Measurements from ENCODE around the gene COX10. TPM values are rescaled to one million over a fixed set of nuclear protein-coding genes. Genes with fewer than 3 reads are reported as not detected.

COX10 gene
- total and polyA plus RNA-seq, 2 experiments from 2014 or later: 13.9 to 18.5 TPM

DNA sequence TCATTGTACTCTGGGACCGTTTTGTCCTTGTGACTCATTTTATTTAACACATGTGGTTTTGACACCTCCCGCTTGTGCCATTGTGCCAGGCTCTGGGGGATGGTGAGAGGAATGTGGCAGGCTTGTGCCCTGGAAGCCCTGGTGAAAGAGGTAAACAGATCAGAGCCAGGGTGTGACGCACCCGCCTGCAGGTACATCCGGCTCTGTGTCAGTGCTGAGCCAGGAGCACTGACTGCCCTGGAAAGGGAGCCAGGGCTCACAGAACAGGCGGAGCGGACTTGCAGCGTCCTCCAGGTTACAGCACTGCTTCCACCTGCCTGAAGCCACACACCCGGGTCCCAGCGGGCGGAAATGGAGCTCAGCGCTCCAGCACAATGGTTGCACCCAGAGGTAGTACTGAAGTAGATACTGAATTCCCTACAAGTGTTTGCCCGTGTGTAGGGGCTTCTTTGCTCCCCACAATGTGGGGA, 136.7 kb downstream of the COX10 start:
- Histone ChIP-seq H4K20me1 (ENCODE audit: insufficient read depth) (no peaks in the 10 kb centered on the region), H3K4me1 (ENCODE audit: insufficient read depth) (peaks cover 6% of the 10 kb centered on the region; the same call in 1 of the 2 replicates), H3K79me2 (ENCODE audit: insufficient read depth) (no peaks in the 10 kb centered on the region), H3K27me3 (replicated peaks; ENCODE audit: insufficient read depth) (no peaks in the 10 kb centered on the region), H3K9me2 (ENCODE audit: insufficient read depth) (no peaks in the 10 kb centered on the region), H3K9ac (no peak overlapping the region), H3K36me3 (ENCODE audit: low read depth) (no peaks in the 10 kb centered on the region; the same call in 1 of the 2 replicates), H3K4me2 (ENCODE audit: unreplicated experiment) (no peak overlapping the region), H2AFZ (no peak overlapping the region), H3F3A (ENCODE audit: insufficient read depth) (no peaks in the 10 kb centered on the region), H3K9me3 (ENCODE audit: low read depth) (no peaks in the 10 kb centered on the region), H3K4me3 (no peak overlapping the region), H3K27ac (no peak overlapping the region)
- WGBS, 2 experiments (ENCODE audit: low coverage in 1 of 2, low lambda C conversion rate in 2 of 2, missing lambda C conversion rate in 2 of 2): 82 to 83% methylated on average over 13 of the region's 13 CpGs
- no peak for TF ChIP-seq EZH2phosphoT487 (IDR thresholded peaks at IDR 0.05; ENCODE audit: insufficient read depth, low read depth)
- TF ChIP-seq EZH2 (IDR thresholded peaks at IDR 0.05; ENCODE audit: insufficient read depth, poor library complexity, severe bottlenecking): no peak
- no peak for DNase-seq
- in situ Hi-C loops (cut with MboI): no loop called here

DNA sequence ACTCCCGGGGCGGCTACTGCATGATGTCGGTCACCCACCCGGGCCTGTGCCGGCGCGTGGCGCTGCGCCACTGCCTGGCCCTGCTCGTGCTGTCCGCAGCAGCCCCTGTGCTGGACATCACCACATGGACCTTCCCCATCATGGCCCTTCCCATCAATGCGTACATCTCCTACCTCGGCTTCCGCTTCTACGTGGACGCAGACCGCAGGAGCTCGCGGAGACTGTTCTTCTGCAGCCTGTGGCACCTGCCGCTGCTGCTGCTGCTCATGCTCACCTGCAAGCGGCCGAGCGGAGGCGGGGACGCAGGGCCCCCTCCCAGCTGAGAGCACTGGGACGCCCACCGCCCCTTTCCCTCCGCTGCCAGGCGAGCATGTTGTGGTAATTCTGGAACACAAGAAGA, 137.6 kb downstream of the COX10 start:
- 97 to 100% methylated on average over 28 to 29 of the region's 29 CpGs for WGBS, 2 experiments (ENCODE audit: low coverage in 1 of 2, low lambda C conversion rate in 2 of 2, missing lambda C conversion rate in 2 of 2)
- DNase-seq: no peak
- Histone ChIP-seq H3K36me3 (ENCODE audit: low read depth) (no peaks in the 10 kb centered on the region; the same call in 1 of the 2 replicates), H3K4me3 (no peak overlapping the region), H3K4me1 (ENCODE audit: insufficient read depth) (no peaks in the 10 kb centered on the region), H3K4me2 (ENCODE audit: unreplicated experiment) (no peak overlapping the region), H3K27me3 (replicated peaks; ENCODE audit: insufficient read depth) (no peaks in the 10 kb centered on the region), H3K27ac (no peak overlapping the region), H3K9me2 (ENCODE audit: insufficient read depth) (no peaks in the 10 kb centered on the region), H3K9me3 (ENCODE audit: low read depth) (no peaks in the 10 kb centered on the region), H3K79me2 (ENCODE audit: insufficient read depth) (no peaks in the 10 kb centered on the region), H3F3A (ENCODE audit: insufficient read depth) (no peaks in the 10 kb centered on the region), H2AFZ (no peak overlapping the region), H3K9ac (no peak overlapping the region), H4K20me1 (ENCODE audit: insufficient read depth) (no peaks in the 10 kb centered on the region)
- no peak for TF ChIP-seq EZH2 (IDR thresholded peaks at IDR 0.05; ENCODE audit: insufficient read depth, poor library complexity, severe bottlenecking)
- TF ChIP-seq EZH2phosphoT487 (IDR thresholded peaks at IDR 0.05; ENCODE audit: insufficient read depth, low read depth): no peak
- in situ Hi-C loops (cut with MboI): no loop called here

DNA sequence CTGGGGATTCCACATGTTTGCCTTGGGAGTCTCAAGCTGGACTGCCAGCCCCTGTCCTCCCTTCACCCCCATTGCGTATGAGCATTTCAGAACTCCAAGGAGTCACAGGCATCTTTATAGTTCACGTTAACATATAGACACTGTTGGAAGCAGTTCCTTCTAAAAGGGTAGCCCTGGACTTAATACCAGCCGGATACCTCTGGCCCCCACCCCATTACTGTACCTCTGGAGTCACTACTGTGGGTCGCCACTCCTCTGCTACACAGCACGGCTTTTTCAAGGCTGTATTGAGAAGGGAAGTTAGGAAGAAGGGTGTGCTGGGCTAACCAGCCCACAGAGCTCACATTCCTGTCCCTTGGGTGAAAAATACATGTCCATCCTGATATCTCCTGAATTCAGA, 138.5 kb downstream of the COX10 start:
- H3K9me3 ChIP-seq (ENCODE audit: low read depth): no peaks in the 10 kb centered on the region
- H3K4me3 ChIP-seq: no peak overlapping the region
- H3K9me2 ChIP-seq (ENCODE audit: insufficient read depth): no peaks in the 10 kb centered on the region
- no peaks in the 10 kb centered on the region for H3K27me3 ChIP-seq (replicated peaks; ENCODE audit: insufficient read depth)
- H3K27ac ChIP-seq: no peak overlapping the region
- WGBS, 2 experiments (ENCODE audit: low coverage in 1 of 2, low lambda C conversion rate in 2 of 2, missing lambda C conversion rate in 2 of 2): 94 to 97% methylated on average over 5 of the region's 5 CpGs
- H3K79me2 ChIP-seq (ENCODE audit: insufficient read depth): no peaks in the 10 kb centered on the region
- H3K4me1 ChIP-seq (ENCODE audit: insufficient read depth): no peaks in the 10 kb centered on the region
- H3K36me3 ChIP-seq (ENCODE audit: low read depth): no peaks in the 10 kb centered on the region; the same call in 1 of the 2 replicates
- no peak overlapping the region for H3K9ac ChIP-seq
- DNase-seq: no peak
- TF ChIP-seq EZH2 (IDR thresholded peaks at IDR 0.05; ENCODE audit: insufficient read depth, poor library complexity, severe bottlenecking) (no peak), EZH2phosphoT487 (IDR thresholded peaks at IDR 0.05; ENCODE audit: insufficient read depth, low read depth) (no peak)
- in situ Hi-C loops (cut with MboI): no loop called here
- no peak overlapping the region for H3K4me2 ChIP-seq (ENCODE audit: unreplicated experiment)
- H4K20me1 ChIP-seq (ENCODE audit: insufficient read depth): no peaks in the 10 kb centered on the region
- no peak overlapping the region for H2AFZ ChIP-seq
- no peaks in the 10 kb centered on the region for H3F3A ChIP-seq (ENCODE audit: insufficient read depth)

DNA sequence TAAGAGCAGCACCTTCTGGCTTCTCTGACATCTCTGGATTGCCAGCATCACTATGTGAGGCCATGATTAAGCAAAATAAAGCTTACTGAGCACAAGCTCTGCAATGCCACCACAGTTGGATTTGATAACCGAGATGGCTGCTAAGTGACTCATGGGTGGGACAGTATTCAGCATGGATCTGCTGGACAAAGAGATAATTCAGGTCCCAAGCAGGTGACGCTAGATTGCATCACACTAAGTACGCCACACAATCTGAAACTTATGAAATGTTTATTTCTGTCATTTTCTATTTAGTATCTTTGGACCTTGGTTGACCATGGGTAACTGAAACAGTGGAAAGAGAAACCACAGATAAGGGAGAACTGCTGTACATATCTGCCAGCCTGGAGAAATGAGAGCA, 139.9 kb downstream of the COX10 start:
- Histone ChIP-seq H3F3A (ENCODE audit: insufficient read depth) (peaks cover 6% of the 10 kb centered on the region; the same call in 1 of the 2 replicates), H2AFZ (no peak overlapping the region), H3K4me1 (ENCODE audit: insufficient read depth) (peaks cover 9% of the 10 kb centered on the region), H3K9me2 (ENCODE audit: insufficient read depth) (no peaks in the 10 kb centered on the region), H3K4me3 (no peak overlapping the region), H3K27me3 (replicated peaks; ENCODE audit: insufficient read depth) (no peaks in the 10 kb centered on the region), H4K20me1 (ENCODE audit: insufficient read depth) (no peaks in the 10 kb centered on the region), H3K27ac (no peak overlapping the region), H3K79me2 (ENCODE audit: insufficient read depth) (no peaks in the 10 kb centered on the region), H3K9me3 (ENCODE audit: low read depth) (no peaks in the 10 kb centered on the region), H3K9ac (no peak overlapping the region), H3K4me2 (ENCODE audit: unreplicated experiment) (no peak overlapping the region), H3K36me3 (ENCODE audit: low read depth) (no peaks in the 10 kb centered on the region; the same call in 1 of the 2 replicates)
- no peak for DNase-seq
- TF ChIP-seq EZH2phosphoT487 (IDR thresholded peaks at IDR 0.05; ENCODE audit: insufficient read depth, low read depth) (no peak), EZH2 (IDR thresholded peaks at IDR 0.05; ENCODE audit: insufficient read depth, poor library complexity, severe bottlenecking) (no peak)
- 93 to 95% methylated on average over 3 of the region's 3 CpGs for WGBS, 2 experiments (ENCODE audit: low coverage in 1 of 2, low lambda C conversion rate in 2 of 2, missing lambda C conversion rate in 2 of 2)
- in situ Hi-C loops (cut with MboI): no loop called here

DNA sequence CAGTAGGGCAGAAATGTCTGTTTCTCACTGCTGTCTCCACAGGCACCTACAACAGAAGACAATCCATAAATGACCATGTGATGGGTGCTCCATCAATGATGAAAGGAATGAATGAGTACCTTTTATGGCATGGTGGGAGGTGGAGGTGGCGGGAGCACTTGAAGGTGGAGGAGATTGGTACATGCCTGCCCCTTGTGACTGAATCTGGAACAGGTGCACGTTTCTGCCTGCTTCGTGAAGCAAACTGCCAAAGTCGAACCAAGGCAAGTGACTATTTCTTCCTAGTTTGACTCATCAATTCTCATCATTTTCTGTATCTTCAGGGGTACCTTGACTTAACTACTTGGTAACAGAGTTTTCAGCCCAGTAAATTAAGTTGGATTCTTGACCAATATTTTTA, 141.9 kb downstream of the COX10 start:
- in situ Hi-C loops (cut with MboI): no loop called here
- Histone ChIP-seq H3K4me3 (no peak overlapping the region), H3K9me3 (ENCODE audit: low read depth) (no peaks in the 10 kb centered on the region), H3K4me2 (ENCODE audit: unreplicated experiment) (no peak overlapping the region), H3K9ac (no peak overlapping the region), H3K36me3 (ENCODE audit: low read depth) (no peaks in the 10 kb centered on the region; the same call in 1 of the 2 replicates), H3K27me3 (replicated peaks; ENCODE audit: insufficient read depth) (no peaks in the 10 kb centered on the region), H3K79me2 (ENCODE audit: insufficient read depth) (no peaks in the 10 kb centered on the region), H2AFZ (no peak overlapping the region), H3K9me2 (ENCODE audit: insufficient read depth) (no peaks in the 10 kb centered on the region), H3K4me1 (ENCODE audit: insufficient read depth) (peaks cover 16% of the 10 kb centered on the region), H3F3A (ENCODE audit: insufficient read depth) (peaks cover 10% of the 10 kb centered on the region), H3K27ac (no peak overlapping the region), H4K20me1 (ENCODE audit: insufficient read depth) (no peaks in the 10 kb centered on the region)
- TF ChIP-seq EZH2 (IDR thresholded peaks at IDR 0.05; ENCODE audit: insufficient read depth, poor library complexity, severe bottlenecking) (no peak), EZH2phosphoT487 (IDR thresholded peaks at IDR 0.05; ENCODE audit: insufficient read depth, low read depth) (no peak)
- no peak for DNase-seq
- 92 to 94% methylated on average over 4 of the region's 4 CpGs for WGBS, 2 experiments (ENCODE audit: low coverage in 1 of 2, low lambda C conversion rate in 2 of 2, missing lambda C conversion rate in 2 of 2)

All from GM23248 (cell line).